GM12873 (cell line): ENCODE results near the gene MAN1C1.

ENCODE experiments used
- CTCF ChIP-seq: IDR thresholded peaks from 2 replicates; pipeline ENCODE4 v1.5.1; 2012; ENCODE audit warnings: low read depth, mild to moderate bottlenecking, moderate library complexity, low read length, control low read depth; ENCODE audit not compliant: insufficient read depth; ENCODE audit errors: missing control alignments

Gene MAN1C1

GRCh38 chr1:25615563-25616094 is 962 bp upstream of the MAN1C1 start:
- no peak for TF ChIP-seq CTCF

GRCh38 chr1:25616987-25617624 is 515 bp downstream of the MAN1C1 start:
- TF ChIP-seq CTCF, result no peak

GRCh38 chr1:25617625-25618432 is 1.2 kb downstream of the MAN1C1 start:
- no peak for TF ChIP-seq CTCF

- no peak for TF ChIP-seq CTCF
Measured at GRCh38 chr1:25618433-25618808, 1.8 kb downstream of the MAN1C1 start.

GRCh38 chr1:25619101-25619890 is 2.7 kb downstream of the MAN1C1 start:
- TF ChIP-seq CTCF, result peak; percentile 82

GRCh38 chr1:25620211-25620610 is 3.6 kb downstream of the MAN1C1 start:
- no peak for TF ChIP-seq CTCF
